HepG2 (cell line): ENCODE measurements around the gene CDK2. TPM values are rescaled to one million over a fixed set of nuclear protein-coding genes. Genes with fewer than 3 reads are reported as not detected.

ENCODE experiments used
- BORCS8-MEF2B ChIP-seq: sonication (generic); formaldehyde crosslinking; IDR thresholded peaks from 2 replicates; pipeline ENCODE4 v1.8.0; 2022; ENCODE audit warnings: mild to moderate bottlenecking, missing genetic modification reagents
- CBX5 ChIP-seq: sonication (generic); formaldehyde crosslinking; IDR thresholded peaks from 2 replicates; pipeline ENCODE4 v1.4.0; 2020; ENCODE audit warnings: missing genetic modification reagents, borderline replicate concordance
- DR1 ChIP-seq: sonication (generic); formaldehyde crosslinking; IDR thresholded peaks from 2 replicates; pipeline ENCODE4 v1.8.0; 2021; ENCODE audit warnings: mild to moderate bottlenecking, missing genetic modification reagents, inconsistent platforms
- FOXA3 ChIP-seq: IDR thresholded peaks from 2 replicates; pipeline ENCODE4 v1.6.1; 2016; ENCODE audit warnings: missing genetic modification reagents, missing compliant biosample characterization
- FOXO4 ChIP-seq: sonication (generic); formaldehyde crosslinking; conservative IDR thresholded peaks from 2 replicates; pipeline ENCODE4 v1.8.1; 2023; ENCODE audit warnings: missing genetic modification reagents
- NCOA2 ChIP-seq: sonication (generic); formaldehyde crosslinking; IDR thresholded peaks from 2 replicates; pipeline ENCODE4 v1.8.0; 2022; ENCODE audit warnings: inconsistent platforms
- NFATC3 ChIP-seq: sonication (generic); formaldehyde crosslinking; IDR thresholded peaks from 2 replicates; pipeline ENCODE4 v1.5.1; 2020; ENCODE audit warnings: mild to moderate bottlenecking, missing genetic modification reagents
- NR1H2 ChIP-seq: sonication (generic); formaldehyde crosslinking; IDR thresholded peaks from 2 replicates; pipeline ENCODE4 v1.8.1; 2022; ENCODE audit warnings: low read depth, missing genetic modification reagents, borderline replicate concordance
- RBFOX2 ChIP-seq: fragments of 200-400 bp; formaldehyde crosslinking; IDR thresholded peaks from 2 replicates; pipeline ENCODE4 v1.6.1; 2017; ENCODE audit warnings: low read depth, mild to moderate bottlenecking, low read length
- RXRA ChIP-seq: sonication (generic); formaldehyde crosslinking; IDR thresholded peaks from 2 replicates; pipeline ENCODE4 v1.5.1; 2020; ENCODE audit warnings: missing genetic modification reagents
- ZGPAT ChIP-seq: IDR thresholded peaks from 2 replicates; pipeline ENCODE4 v1.6.1; 2016; ENCODE audit warnings: mild to moderate bottlenecking
- ZNF136 ChIP-seq: sonication (generic); formaldehyde crosslinking; IDR thresholded peaks from 2 replicates; pipeline ENCODE4 v1.8.1; 2022; ENCODE audit warnings: low read depth, mild to moderate bottlenecking, moderate library complexity, missing genetic modification reagents
- ZNF160 ChIP-seq: sonication (generic); formaldehyde crosslinking; IDR thresholded peaks from 2 replicates; pipeline ENCODE4 v1.8.0; 2022; ENCODE audit warnings: mild to moderate bottlenecking, inconsistent platforms, missing genetic modification reagents
- ZNF253 ChIP-seq: sonication (generic); formaldehyde crosslinking; IDR thresholded peaks from 2 replicates; pipeline ENCODE4 v1.8.0; 2022; ENCODE audit warnings: mild to moderate bottlenecking, missing genetic modification reagents, borderline replicate concordance
- ZNF274 ChIP-seq: sonication (generic); formaldehyde crosslinking; IDR thresholded peaks from 2 replicates; pipeline ENCODE4 v1.5.1; 2020; ENCODE audit warnings: mild to moderate bottlenecking, missing genetic modification reagents
- ZNF44 ChIP-seq: sonication (generic); formaldehyde crosslinking; IDR thresholded peaks from 2 replicates; pipeline ENCODE4 v1.5.1; 2020; ENCODE audit warnings: mild to moderate bottlenecking, missing genetic modification reagents
- ZNF75D ChIP-seq: sonication (generic); formaldehyde crosslinking; IDR thresholded peaks from 2 replicates; pipeline ENCODE4 v1.8.1; 2023; ENCODE audit warnings: missing genetic modification reagents, mild to moderate bottlenecking, borderline replicate concordance
- polyA plus RNA-seq, 8 experiments: library from polyadenylated mRNA; depleted of rRNA in 3 of 8; stranded (reverse) in 7 of 8; unstranded in 1 of 8; fragments of >200 nt; fragmentation: Illumina TruSeq in 4 of 8; extraction: Trizol in 4 of 8; gene quantifications; 2 replicates each; pipeline versions ENCODE4 v1.2.1 to v1.2.3, GENCODE V29; 2011 to 2016; ENCODE audit warnings: low read depth in 4 of 8, missing spikeins in 1 of 8, mixed read lengths in 1 of 8; ENCODE audit not compliant: insufficient read depth in 1 of 8
- total RNA-seq, 5 experiments: library from RNA; depleted of rRNA; stranded (reverse); fragments of >200 nt; fragmentation: Illumina TruSeq; extraction: Trizol; gene quantifications; 2 replicates each; pipeline ENCODE4 v1.2.3, GENCODE V29; 2016; ENCODE audit warnings: low read depth in 1 of 5
- TF ChIP-seq, protein P1 (sequence below), 2 experiments: sonication (generic) in 1 of 2; formaldehyde crosslinking in 1 of 2; IDR thresholded peaks; 2 replicates each; pipeline versions ENCODE4 v1.4.0 to v1.6.1; 2016 to 2020; ENCODE audit warnings: borderline replicate concordance in 1 of 2, low read depth in 1 of 2, mild to moderate bottlenecking in 1 of 2, missing genetic modification reagents in 1 of 2
- TF ChIP-seq, protein P2 (sequence below): IDR thresholded peaks from 2 replicates; pipeline ENCODE4 v1.6.1; 2016; ENCODE audit warnings: low read depth

The CDK2 gene
- total and polyA plus RNA-seq, 2 of the 13 experiments (the other 11 are each of a cell fraction or from before 2014, with no cell fraction given) = 47.5 to 52.6 TPM

DNA sequence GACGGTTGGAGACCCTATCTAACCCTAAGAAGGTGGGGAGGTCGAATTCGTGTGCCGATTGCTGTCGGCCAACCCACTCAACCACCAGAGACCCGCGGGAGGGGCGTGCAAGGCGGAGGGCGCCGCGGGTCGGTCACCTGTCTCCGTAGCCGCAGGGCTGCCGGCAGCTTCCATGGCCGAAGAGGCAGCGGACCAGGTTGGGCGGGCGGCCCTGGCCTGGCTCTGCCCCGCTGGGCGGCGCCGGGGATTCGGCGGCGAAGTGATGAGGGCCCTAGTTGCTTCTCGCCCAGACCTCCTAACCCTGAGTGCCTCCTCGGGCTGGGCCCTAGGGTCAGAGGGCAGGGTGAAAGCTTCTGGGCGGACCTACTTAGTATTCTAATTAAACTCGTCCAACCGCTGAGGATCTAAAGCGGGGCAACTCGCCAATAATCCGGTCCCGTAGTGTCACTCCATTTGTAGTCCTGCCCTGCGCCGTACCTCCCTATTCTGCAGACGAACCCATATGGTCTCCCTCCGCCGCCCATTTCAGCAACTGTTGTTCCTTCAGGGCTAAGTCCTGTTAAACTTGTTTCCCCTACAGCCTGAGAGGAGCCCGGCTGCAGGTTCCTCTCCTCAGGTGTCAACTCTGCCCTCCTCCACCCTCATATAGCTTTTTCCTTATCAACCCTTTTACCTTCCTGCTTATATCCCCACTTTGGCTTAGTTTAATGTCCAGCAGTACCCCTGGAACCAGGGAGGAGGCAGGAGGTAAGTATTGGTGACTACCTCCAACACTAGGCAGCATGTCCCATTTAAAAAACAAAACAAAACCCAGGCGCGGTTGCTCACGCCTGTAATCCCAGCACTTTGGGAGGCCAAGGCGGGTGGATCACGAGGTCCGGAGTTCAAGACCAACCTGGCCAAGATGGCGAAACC is 38.8 kb upstream of the CDK2 start, which contains the start of gene PYM1 (continued):
- peak; percentile 61 for TF ChIP-seq RXRA (CRISPR knock-in tag)
- peak; percentile 36; the same call in 1 of the 2 replicates for TF ChIP-seq BORCS8-MEF2B (CRISPR knock-in tag)
- TF ChIP-seq NCOA2 (CRISPR knock-in tag) = 0 out of 2 replicates have a peak, but pooled peaks have one; percentile 18
- peak; percentile 85 for TF ChIP-seq ZNF274
- peak; percentile 81; the same call in 1 of the 2 replicates for TF ChIP-seq NFATC3 (CRISPR knock-in tag)
- 0 out of 2 replicates have a peak, but pooled peaks have one; percentile 54 for TF ChIP-seq ZNF44
- peak; percentile 41; the same call in 1 of the 2 replicates for TF ChIP-seq ZNF160 (CRISPR knock-in tag)
- TF ChIP-seq ZGPAT (CRISPR knock-in tag) = peak; percentile 72
- TF ChIP-seq FOXA3 = 0 out of 2 replicates have a peak, but pooled peaks have one; percentile 5
- TF ChIP-seq NR1H2 (CRISPR knock-in tag) = no peak
- TF ChIP-seq, protein P1, sequence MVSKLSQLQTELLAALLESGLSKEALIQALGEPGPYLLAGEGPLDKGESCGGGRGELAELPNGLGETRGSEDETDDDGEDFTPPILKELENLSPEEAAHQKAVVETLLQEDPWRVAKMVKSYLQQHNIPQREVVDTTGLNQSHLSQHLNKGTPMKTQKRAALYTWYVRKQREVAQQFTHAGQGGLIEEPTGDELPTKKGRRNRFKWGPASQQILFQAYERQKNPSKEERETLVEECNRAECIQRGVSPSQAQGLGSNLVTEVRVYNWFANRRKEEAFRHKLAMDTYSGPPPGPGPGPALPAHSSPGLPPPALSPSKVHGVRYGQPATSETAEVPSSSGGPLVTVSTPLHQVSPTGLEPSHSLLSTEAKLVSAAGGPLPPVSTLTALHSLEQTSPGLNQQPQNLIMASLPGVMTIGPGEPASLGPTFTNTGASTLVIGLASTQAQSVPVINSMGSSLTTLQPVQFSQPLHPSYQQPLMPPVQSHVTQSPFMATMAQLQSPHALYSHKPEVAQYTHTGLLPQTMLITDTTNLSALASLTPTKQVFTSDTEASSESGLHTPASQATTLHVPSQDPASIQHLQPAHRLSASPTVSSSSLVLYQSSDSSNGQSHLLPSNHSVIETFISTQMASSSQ (IDR thresholded peaks at IDR 0.05; ENCODE audit: low read depth) = no peak; the same call in 1 of the 2 replicates
- TF ChIP-seq, protein P1 (CRISPR knock-in tag; IDR thresholded peaks at IDR 0.05; ENCODE audit: borderline replicate concordance) = peak; percentile 25; the same call in 1 of the 2 replicates
- TF ChIP-seq ZNF136 (CRISPR knock-in tag) = 0 out of 2 replicates have a peak, but pooled peaks have one; percentile 52
- TF ChIP-seq, protein P2, sequence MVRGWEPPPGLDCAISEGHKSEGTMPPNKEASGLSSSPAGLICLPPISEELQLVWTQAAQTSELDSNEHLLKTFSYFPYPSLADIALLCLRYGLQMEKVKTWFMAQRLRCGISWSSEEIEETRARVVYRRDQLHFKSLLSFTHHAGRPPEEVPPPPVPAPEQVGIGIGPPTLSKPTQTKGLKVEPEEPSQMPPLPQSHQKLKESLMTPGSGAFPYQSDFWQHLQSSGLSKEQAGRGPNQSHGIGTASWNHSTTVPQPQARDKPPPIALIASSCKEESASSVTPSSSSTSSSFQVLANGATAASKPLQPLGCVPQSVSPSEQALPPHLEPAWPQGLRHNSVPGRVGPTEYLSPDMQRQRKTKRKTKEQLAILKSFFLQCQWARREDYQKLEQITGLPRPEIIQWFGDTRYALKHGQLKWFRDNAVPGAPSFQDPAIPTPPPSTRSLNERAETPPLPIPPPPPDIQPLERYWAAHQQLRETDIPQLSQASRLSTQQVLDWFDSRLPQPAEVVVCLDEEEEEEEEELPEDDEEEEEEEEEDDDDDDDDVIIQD (CRISPR knock-in tag) = peak; percentile 42; the same call in 1 of the 2 replicates
- TF ChIP-seq FOXO4 = no peak
- TF ChIP-seq DR1 = peak; percentile 52; the same call in 1 of the 2 replicates
- peak; percentile 53; the same call in 1 of the 2 replicates for TF ChIP-seq ZNF253 (CRISPR knock-in tag)
- no peak for TF ChIP-seq CBX5 (CRISPR knock-in tag)
- no peak for TF ChIP-seq ZNF75D (CRISPR knock-in tag)
- peak; percentile 92 for TF ChIP-seq RBFOX2
